ENCODE results near the gene LPCAT2.

GRCh38 chr16:55473587-55473986 is 35.3 kb upstream of the LPCAT2 start:
- no peak for TF ChIP-seq POLR2A (IDR thresholded peaks at IDR 0.05)
- TF ChIP-seq, protein P1, sequence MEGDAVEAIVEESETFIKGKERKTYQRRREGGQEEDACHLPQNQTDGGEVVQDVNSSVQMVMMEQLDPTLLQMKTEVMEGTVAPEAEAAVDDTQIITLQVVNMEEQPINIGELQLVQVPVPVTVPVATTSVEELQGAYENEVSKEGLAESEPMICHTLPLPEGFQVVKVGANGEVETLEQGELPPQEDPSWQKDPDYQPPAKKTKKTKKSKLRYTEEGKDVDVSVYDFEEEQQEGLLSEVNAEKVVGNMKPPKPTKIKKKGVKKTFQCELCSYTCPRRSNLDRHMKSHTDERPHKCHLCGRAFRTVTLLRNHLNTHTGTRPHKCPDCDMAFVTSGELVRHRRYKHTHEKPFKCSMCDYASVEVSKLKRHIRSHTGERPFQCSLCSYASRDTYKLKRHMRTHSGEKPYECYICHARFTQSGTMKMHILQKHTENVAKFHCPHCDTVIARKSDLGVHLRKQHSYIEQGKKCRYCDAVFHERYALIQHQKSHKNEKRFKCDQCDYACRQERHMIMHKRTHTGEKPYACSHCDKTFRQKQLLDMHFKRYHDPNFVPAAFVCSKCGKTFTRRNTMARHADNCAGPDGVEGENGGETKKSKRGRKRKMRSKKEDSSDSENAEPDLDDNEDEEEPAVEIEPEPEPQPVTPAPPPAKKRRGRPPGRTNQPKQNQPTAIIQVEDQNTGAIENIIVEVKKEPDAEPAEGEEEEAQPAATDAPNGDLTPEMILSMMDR (IDR thresholded peaks at IDR 0.05), result no peak

Measured in gastroesophageal sphincter (tissue), 3 donors.